HG02759 (cell line): Measurements from ENCODE around the gene TTC28.

Source experiments
- ATAC-seq: cut with Tn5 transposase; IDR thresholded peaks from one replicate; pipeline ENCODE4 v1.9.1; 2021; ENCODE audit warnings: mild to moderate bottlenecking, moderate library complexity; ENCODE audit not compliant: unreplicated experiment

The TTC28 gene

GRCh38 chr22:27984723-27985122, 694.9 kb downstream of the TTC28 start:
- no peak for ATAC-seq

- no peak for ATAC-seq
Measured at GRCh38 chr22:27984001-27984695, 695.5 kb downstream of the TTC28 start.

GRCh38 chr22:27983361-27983791, 696.3 kb downstream of the TTC28 start:
- no peak for ATAC-seq

- ATAC-seq = no peak
Measured at GRCh38 chr22:27982630-27983180, 696.9 kb downstream of the TTC28 start.

GRCh38 chr22:27982106-27982505, 697.5 kb downstream of the TTC28 start:
- no peak for ATAC-seq

GRCh38 chr22:27980424-27981148, 699.1 kb downstream of the TTC28 start:
- no peak for ATAC-seq

GRCh38 chr22:27978802-27979201, 700.8 kb downstream of the TTC28 start:
- ATAC-seq = no peak

- ATAC-seq = no peak
Measured at GRCh38 chr22:27978317-27978716, 701.3 kb downstream of the TTC28 start.

GRCh38 chr22:27976586-27976985, 703.1 kb downstream of the TTC28 start:
- ATAC-seq = no peak

- ATAC-seq = no peak
Measured at GRCh38 chr22:27975381-27976013, 704.1 kb downstream of the TTC28 start.

- no peak for ATAC-seq
Measured at GRCh38 chr22:27973846-27974245, 705.8 kb downstream of the TTC28 start.

GRCh38 chr22:27972732-27973698, 706.6 kb downstream of the TTC28 start:
- ATAC-seq = no peak

GRCh38 chr22:27971926-27972325, 707.7 kb downstream of the TTC28 start:
- no peak for ATAC-seq

GRCh38 chr22:27970596-27971220, 708.9 kb downstream of the TTC28 start:
- no peak for ATAC-seq

GRCh38 chr22:27966168-27967064, 713.2 kb downstream of the TTC28 start:
- ATAC-seq = no peak

- no peak for ATAC-seq
Measured at GRCh38 chr22:27962268-27963044, 717.2 kb downstream of the TTC28 start.

GRCh38 chr22:27961680-27962079, 718.0 kb downstream of the TTC28 start:
- ATAC-seq = no peak

- no peak for ATAC-seq
Measured at GRCh38 chr22:27961182-27961581, 718.5 kb downstream of the TTC28 start.
